H9 (cell line): ENCODE data around the gene CYP2F1. TPM values are rescaled to one million over a fixed set of nuclear protein-coding genes. Genes with fewer than 3 reads are reported as not detected.

ENCODE experiments used
- DNase-seq: peaks from one replicate; pipeline ENCODE4 v3.0.0-alpha.2; 2017
- H2AFZ ChIP-seq: one replicate; pipeline ENCODE4 v1.6.1; 2013; ENCODE audit warnings: mild to moderate bottlenecking, low read length, control low read depth, moderate library complexity
- H2AK5ac ChIP-seq: 2 replicates; pipeline ENCODE4 v1.6.1; 2013; ENCODE audit warnings: low read length, control low read depth, mixed read lengths; ENCODE audit not compliant: insufficient read length
- H2BK120ac ChIP-seq: one replicate; pipeline ENCODE4 v1.6.1; 2013; ENCODE audit warnings: low read depth, mild to moderate bottlenecking, low read length, control low read depth, inconsistent platforms; ENCODE audit not compliant: poor library complexity, severe bottlenecking
- H2BK12ac ChIP-seq: 2 replicates; pipeline ENCODE4 v1.6.1; 2013; ENCODE audit warnings: low read length, control low read depth, mixed read lengths, low read depth; ENCODE audit not compliant: insufficient read length
- H2BK15ac ChIP-seq: 2 replicates; pipeline ENCODE4 v1.6.1; 2013; ENCODE audit warnings: low read depth, low read length, control low read depth
- H2BK20ac ChIP-seq: one replicate; pipeline ENCODE4 v1.6.1; 2013; ENCODE audit warnings: low read depth, mild to moderate bottlenecking, low read length, control low read depth, inconsistent platforms; ENCODE audit not compliant: poor library complexity, severe bottlenecking
- H2BK5ac ChIP-seq: 2 replicates; pipeline ENCODE4 v1.6.1; 2013; ENCODE audit warnings: low read length, control low read depth, mixed read lengths; ENCODE audit not compliant: insufficient read length
- H3K14ac ChIP-seq: 2 replicates; pipeline ENCODE4 v1.6.1; 2013; ENCODE audit warnings: low read length, control low read depth; ENCODE audit not compliant: insufficient read depth
- H3K18ac ChIP-seq: 2 replicates; pipeline ENCODE4 v1.6.1; 2013; ENCODE audit warnings: low read depth, mild to moderate bottlenecking, mixed read lengths, low read length, control low read depth; ENCODE audit not compliant: insufficient read length
- H3K23ac ChIP-seq: 2 replicates; pipeline ENCODE4 v1.6.1; 2013; ENCODE audit warnings: low read length, control low read depth, mixed read lengths, low read depth; ENCODE audit not compliant: insufficient read length
- H3K23me2 ChIP-seq: 2 replicates; pipeline ENCODE4 v1.6.1; 2013; ENCODE audit warnings: low read depth, mild to moderate bottlenecking, mixed read lengths, low read length, control low read depth; ENCODE audit not compliant: insufficient read length, poor library complexity, severe bottlenecking
- H3K27ac ChIP-seq: 2 replicates; pipeline ENCODE4 v1.5.1; 2013; ENCODE audit warnings: low read length, control low read depth, mixed read lengths, low read depth; ENCODE audit not compliant: insufficient read length
- H3K27me3 ChIP-seq: 2 replicates; pipeline ENCODE4 v1.6.1; 2013; ENCODE audit warnings: low read length, control low read depth, inconsistent platforms; ENCODE audit not compliant: insufficient read depth
- H3K4ac ChIP-seq: 2 replicates; pipeline ENCODE4 v1.6.1; 2013; ENCODE audit warnings: low read depth, mild to moderate bottlenecking, control low read depth, inconsistent platforms, low read length, moderate library complexity
- H3K4me1 ChIP-seq: 2 replicates; pipeline ENCODE4 v1.6.1; 2013; ENCODE audit warnings: low read length, control low read depth, inconsistent platforms; ENCODE audit not compliant: insufficient read depth
- H3K4me2 ChIP-seq: 2 replicates; pipeline ENCODE4 v1.6.1; 2013; ENCODE audit warnings: low read length, control low read depth, mixed read lengths; ENCODE audit not compliant: insufficient read length, insufficient read depth
- H3K56ac ChIP-seq: 2 replicates; pipeline ENCODE4 v1.6.1; 2013; ENCODE audit warnings: low read depth, mild to moderate bottlenecking, mixed read lengths, low read length, control low read depth; ENCODE audit not compliant: insufficient read length
- H3K79me1 ChIP-seq: 2 replicates; pipeline ENCODE4 v1.6.1; 2013; ENCODE audit warnings: low read depth, mild to moderate bottlenecking, moderate library complexity, low read length, control low read depth, inconsistent platforms; ENCODE audit not compliant: insufficient read depth, poor library complexity, severe bottlenecking
- H3K79me2 ChIP-seq: 2 replicates; pipeline ENCODE4 v1.6.1; 2013; ENCODE audit warnings: low read length, control low read depth, inconsistent platforms; ENCODE audit not compliant: insufficient read depth
- H3K9ac ChIP-seq: 2 replicates; pipeline ENCODE4 v1.6.1; 2013; ENCODE audit warnings: low read length, control low read depth, mixed read lengths; ENCODE audit not compliant: insufficient read length; ENCODE audit errors: extremely low read depth
- H3K9me3 ChIP-seq: one replicate; pipeline ENCODE4 v1.6.1; 2013; ENCODE audit warnings: low read depth, low read length, inconsistent platforms; ENCODE audit not compliant: control insufficient read depth
- H3T11ph ChIP-seq: one replicate; pipeline ENCODE4 v1.6.1; 2013; ENCODE audit warnings: mild to moderate bottlenecking, low read length, control low read depth, inconsistent platforms
- H4K20me1 ChIP-seq: one replicate; pipeline ENCODE4 v1.6.1; 2013; ENCODE audit not compliant: control insufficient read depth, insufficient read length, insufficient read depth
- H4K5ac ChIP-seq: 2 replicates; pipeline ENCODE4 v1.6.1; 2013; ENCODE audit warnings: low read depth, mild to moderate bottlenecking, mixed read lengths, low read length, control low read depth; ENCODE audit not compliant: insufficient read length
- H4K8ac ChIP-seq: replicated peaks from 2 replicates; pipeline ENCODE4 v1.6.1; 2013; ENCODE audit warnings: low read length, control low read depth, mixed read lengths, low read depth; ENCODE audit not compliant: insufficient read length
- H4K91ac ChIP-seq: 2 replicates; pipeline ENCODE4 v1.6.1; 2013; ENCODE audit warnings: low read depth, mild to moderate bottlenecking, moderate library complexity, mixed read lengths, low read length, control low read depth; ENCODE audit not compliant: insufficient read length
- H3K27ac Mint-ChIP-seq, 3 experiments: 2 replicates in 2 of 3; 3 replicates in 1 of 3; pipeline ENCODE4 v1.8.0; 2020 to 2021; ENCODE audit warnings: mixed read lengths in 3 of 3, mild to moderate bottlenecking in 1 of 3, moderate library complexity in 1 of 3
- H3K27me3 Mint-ChIP-seq: 2 replicates; pipeline ENCODE4 v1.8.0; 2021; ENCODE audit warnings: low read depth, mild to moderate bottlenecking, moderate library complexity, mixed read lengths
- H3K36me3 Mint-ChIP-seq, 3 experiments: 2 replicates in 2 of 3; 3 replicates in 1 of 3; pipeline ENCODE4 v1.8.0; 2020 to 2021; ENCODE audit warnings: low read depth in 3 of 3, mixed read lengths in 3 of 3; ENCODE audit not compliant: insufficient read depth in 1 of 3
- H3K4me1 Mint-ChIP-seq, 2 experiments: 2 replicates each; pipeline ENCODE4 v1.8.0; 2020; ENCODE audit warnings: mixed read lengths in 2 of 2
- H3K4me3 Mint-ChIP-seq, 2 experiments: 2 replicates in 1 of 2; 3 replicates in 1 of 2; pipeline ENCODE4 v1.8.0; 2020 to 2021; ENCODE audit warnings: mild to moderate bottlenecking in 2 of 2, mixed read lengths in 2 of 2, moderate library complexity in 1 of 2
- H3K9me3 Mint-ChIP-seq, 2 experiments: 2 replicates in 1 of 2; 3 replicates in 1 of 2; pipeline ENCODE4 v1.8.0; 2020; ENCODE audit warnings: mild to moderate bottlenecking in 2 of 2, mixed read lengths in 2 of 2, moderate library complexity in 1 of 2
- WGBS: extraction: QIAGEN DNeasy Blood & Tissue Kit; methylation state at CpG from one replicate; pipeline ENCODE4 v1.1.7; 2013; ENCODE audit warnings: missing lambda C conversion rate, low lambda C conversion rate, mixed read lengths; ENCODE audit not compliant: insufficient read length; ENCODE audit errors: extremely low coverage; 5-methylcytosine and 5-hydroxymethylcytosine counted together
- total RNA-seq: library from RNA; stranded (reverse); gene quantifications from 2 replicates; pipeline ENCODE4 v1.2.1, GENCODE V29; 2021
- TF ChIP-seq, protein P1 (sequence below): fragments of 200-600 bp; sonication (generic); conservative IDR thresholded peaks from 3 replicates; pipeline ENCODE4 v1.8.0; 2021; ENCODE audit warnings: antibody characterized with exemption, mild to moderate bottlenecking

CYP2F1 gene
- total RNA-seq, 1 experiment from 2014 or later: 0.63 TPM

- H4K8ac ChIP-seq: no peak overlapping the region
- no peak overlapping the region for H3K23ac ChIP-seq
- H3T11ph ChIP-seq: no peak overlapping the region
- TF ChIP-seq, protein P1, sequence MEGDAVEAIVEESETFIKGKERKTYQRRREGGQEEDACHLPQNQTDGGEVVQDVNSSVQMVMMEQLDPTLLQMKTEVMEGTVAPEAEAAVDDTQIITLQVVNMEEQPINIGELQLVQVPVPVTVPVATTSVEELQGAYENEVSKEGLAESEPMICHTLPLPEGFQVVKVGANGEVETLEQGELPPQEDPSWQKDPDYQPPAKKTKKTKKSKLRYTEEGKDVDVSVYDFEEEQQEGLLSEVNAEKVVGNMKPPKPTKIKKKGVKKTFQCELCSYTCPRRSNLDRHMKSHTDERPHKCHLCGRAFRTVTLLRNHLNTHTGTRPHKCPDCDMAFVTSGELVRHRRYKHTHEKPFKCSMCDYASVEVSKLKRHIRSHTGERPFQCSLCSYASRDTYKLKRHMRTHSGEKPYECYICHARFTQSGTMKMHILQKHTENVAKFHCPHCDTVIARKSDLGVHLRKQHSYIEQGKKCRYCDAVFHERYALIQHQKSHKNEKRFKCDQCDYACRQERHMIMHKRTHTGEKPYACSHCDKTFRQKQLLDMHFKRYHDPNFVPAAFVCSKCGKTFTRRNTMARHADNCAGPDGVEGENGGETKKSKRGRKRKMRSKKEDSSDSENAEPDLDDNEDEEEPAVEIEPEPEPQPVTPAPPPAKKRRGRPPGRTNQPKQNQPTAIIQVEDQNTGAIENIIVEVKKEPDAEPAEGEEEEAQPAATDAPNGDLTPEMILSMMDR: no peak
- no peak overlapping the region for H2AK5ac ChIP-seq
- no peak overlapping the region for H4K91ac ChIP-seq
- H3K79me2 ChIP-seq: no peaks in the 10 kb centered on the region
- WGBS: no CpG with 5 or more reads among the region's 11 CpGs
- Mint-ChIP-seq H3K9me3 (peaks cover 3 to 5% of the 10 kb centered on the region in 2 experiments), H3K27ac (peak overlapping the region in 2 of 3 experiments; percentile 49 to 94; a peak in 3 of 7 replicates), H3K4me1 (peaks cover 12 to 26% of the 10 kb centered on the region in 2 experiments), H3K4me3 (no peak overlapping the region), H3K36me3 (peaks cover 0 to 3% (median 0%) of the 10 kb centered on the region in 3 experiments; a peak in 3 of 7 replicates), H3K27me3 (peaks cover 15% of the 10 kb centered on the region)
- H3K56ac ChIP-seq: no peak overlapping the region
- H4K5ac ChIP-seq: no peak overlapping the region
- H3K27me3 ChIP-seq: no peaks in the 10 kb centered on the region
- no peak overlapping the region for H2BK120ac ChIP-seq
- H3K9me3 ChIP-seq: no peaks in the 10 kb centered on the region
- DNase-seq: no peak
- no peak overlapping the region for H3K4ac ChIP-seq
- H3K4me1 ChIP-seq: no peaks in the 10 kb centered on the region; the same call in 1 of the 2 replicates
- no peaks in the 10 kb centered on the region for H4K20me1 ChIP-seq
- no peaks in the 10 kb centered on the region for H3K79me1 ChIP-seq
- H3K9ac ChIP-seq: no peak overlapping the region
- no peak overlapping the region for H2BK12ac ChIP-seq
- no peak overlapping the region for H3K4me2 ChIP-seq
- no peak overlapping the region for H3K27ac ChIP-seq
- no peak overlapping the region for H3K14ac ChIP-seq
- H2BK15ac ChIP-seq: no peak overlapping the region
- H2BK5ac ChIP-seq: no peak overlapping the region
- H3K18ac ChIP-seq: no peak overlapping the region
- H3K23me2 ChIP-seq: no peaks in the 10 kb centered on the region
- no peak overlapping the region for H2AFZ ChIP-seq
- H2BK20ac ChIP-seq: no peak overlapping the region
Observed at GRCh38 chr19:41123716-41124294, 9.6 kb downstream of the CYP2F1 start.
